ENCODE data around the gene ENOX2. TPM values are rescaled to one million over a fixed set of nuclear protein-coding genes. Genes with fewer than 3 reads are reported as not detected.
A peak's percentile ranks its signal among the peaks of the same experiment; 100 is the strongest.

The ENOX2 gene
- polyA plus RNA-seq, 1 donor from 2014 or later: 19.1 TPM

- Mint-ChIP-seq H3K27me3 (no peaks in the 10 kb centered on the region), H3K9me3 (no peaks in the 10 kb centered on the region), H3K4me1 (peaks cover 2 to 9% (median 3%) of the 10 kb centered on the region in 3 donors), H3K36me3 (no peaks in the 10 kb centered on the region), H3K27ac (no peak overlapping the region), H3K4me3 (no peak overlapping the region)
Measured at GRCh38 chrX:130694983-130695382, 208.0 kb downstream of the ENOX2 start.

GRCh38 chrX:130691576-130691975, 211.4 kb downstream of the ENOX2 start:
- Mint-ChIP-seq H3K36me3 (peaks cover 3% of the 10 kb centered on the region), H3K27me3 (no peaks in the 10 kb centered on the region), H3K9me3 (no peaks in the 10 kb centered on the region), H3K27ac (no peak overlapping the region), H3K4me1 (peaks cover 0 to 2% (median 0%) of the 10 kb centered on the region in 3 donors), H3K4me3 (no peak overlapping the region)

GRCh38 chrX:130688360-130688759, 214.6 kb downstream of the ENOX2 start:
- Mint-ChIP-seq H3K4me3 (no peak overlapping the region), H3K27ac (no peak overlapping the region), H3K36me3 (peaks cover 8% of the 10 kb centered on the region), H3K9me3 (no peaks in the 10 kb centered on the region), H3K4me1 (no peaks in the 10 kb centered on the region), H3K27me3 (no peaks in the 10 kb centered on the region)

- Mint-ChIP-seq H3K27ac (no peak overlapping the region), H3K9me3 (no peaks in the 10 kb centered on the region), H3K36me3 (peaks cover 9% of the 10 kb centered on the region), H3K4me1 (peaks cover 0 to 2% (median 0%) of the 10 kb centered on the region in 3 donors), H3K27me3 (no peaks in the 10 kb centered on the region), H3K4me3 (no peak overlapping the region)
Measured at GRCh38 chrX:130682990-130683389, 220.0 kb downstream of the ENOX2 start.

- Mint-ChIP-seq H3K27me3 (no peaks in the 10 kb centered on the region), H3K9me3 (peaks cover 0 to 2% (median 0%) of the 10 kb centered on the region in 3 donors), H3K36me3 (peaks cover 12% of the 10 kb centered on the region), H3K4me1 (peaks cover 0 to 2% (median 0%) of the 10 kb centered on the region in 3 donors), H3K27ac (no peak overlapping the region), H3K4me3 (no peak overlapping the region)
Measured at GRCh38 chrX:130680164-130681035, 222.6 kb downstream of the ENOX2 start.

GRCh38 chrX:130676861-130677260, 226.1 kb downstream of the ENOX2 start:
- peaks cover 15% of the 10 kb centered on the region for H3K36me3 Mint-ChIP-seq
- peaks cover 5 to 9% (median 5%) of the 10 kb centered on the region in 3 donors for H3K9me3 Mint-ChIP-seq
- peaks cover 0 to 2% (median 0%) of the 10 kb centered on the region in 3 donors for H3K4me1 Mint-ChIP-seq
- H3K4me3 Mint-ChIP-seq: no peak overlapping the region
- no peaks in the 10 kb centered on the region for H3K27me3 Mint-ChIP-seq
- H3K27ac Mint-ChIP-seq: peak overlapping the region in 1 of 3 donors; percentile 46

- Mint-ChIP-seq H3K36me3 (peaks cover 14% of the 10 kb centered on the region), H3K4me1 (no peaks in the 10 kb centered on the region), H3K9me3 (peaks cover 5 to 9% (median 5%) of the 10 kb centered on the region in 3 donors), H3K27ac (no peak overlapping the region), H3K4me3 (no peak overlapping the region), H3K27me3 (no peaks in the 10 kb centered on the region)
Measured at GRCh38 chrX:130672214-130672613, 230.8 kb downstream of the ENOX2 start.

- H3K27me3 Mint-ChIP-seq: no peaks in the 10 kb centered on the region
- no peaks in the 10 kb centered on the region for H3K4me1 Mint-ChIP-seq
- H3K36me3 Mint-ChIP-seq: peaks cover 9% of the 10 kb centered on the region
- no peak overlapping the region for H3K27ac Mint-ChIP-seq
- H3K4me3 Mint-ChIP-seq: no peak overlapping the region
- H3K9me3 Mint-ChIP-seq: peaks cover 4 to 6% (median 5%) of the 10 kb centered on the region in 3 donors
Measured at GRCh38 chrX:130669233-130669632, 233.8 kb downstream of the ENOX2 start.

GRCh38 chrX:130665263-130665662, 237.7 kb downstream of the ENOX2 start:
- Mint-ChIP-seq H3K27me3 (no peaks in the 10 kb centered on the region), H3K4me1 (no peaks in the 10 kb centered on the region), H3K27ac (no peak overlapping the region), H3K36me3 (peaks cover 3% of the 10 kb centered on the region), H3K4me3 (no peak overlapping the region), H3K9me3 (peaks cover 0 to 2% (median 0%) of the 10 kb centered on the region in 3 donors)

- Mint-ChIP-seq H3K36me3 (peaks cover 9% of the 10 kb centered on the region), H3K4me3 (no peak overlapping the region), H3K27ac (no peak overlapping the region), H3K9me3 (no peaks in the 10 kb centered on the region), H3K27me3 (no peaks in the 10 kb centered on the region), H3K4me1 (no peaks in the 10 kb centered on the region)
Measured at GRCh38 chrX:130658310-130658709, 244.7 kb downstream of the ENOX2 start.

- H3K4me3 Mint-ChIP-seq: no peak overlapping the region
- H3K9me3 Mint-ChIP-seq: no peaks in the 10 kb centered on the region
- H3K27ac Mint-ChIP-seq: no peak overlapping the region
- no peaks in the 10 kb centered on the region for H3K27me3 Mint-ChIP-seq
- H3K36me3 Mint-ChIP-seq: peaks cover 9% of the 10 kb centered on the region
- H3K4me1 Mint-ChIP-seq: no peaks in the 10 kb centered on the region
Measured at GRCh38 chrX:130654409-130654950, 248.5 kb downstream of the ENOX2 start.

- H3K9me3 Mint-ChIP-seq: no peaks in the 10 kb centered on the region
- no peak overlapping the region for H3K4me3 Mint-ChIP-seq
- peaks cover 0 to 1% (median 0%) of the 10 kb centered on the region in 3 donors for H3K4me1 Mint-ChIP-seq
- no peaks in the 10 kb centered on the region for H3K27me3 Mint-ChIP-seq
- H3K27ac Mint-ChIP-seq: no peak overlapping the region
- peaks cover 3% of the 10 kb centered on the region for H3K36me3 Mint-ChIP-seq
Measured at GRCh38 chrX:130652824-130653578, 250.0 kb downstream of the ENOX2 start.

GRCh38 chrX:130649738-130650137, 253.3 kb downstream of the ENOX2 start:
- H3K27me3 Mint-ChIP-seq: no peaks in the 10 kb centered on the region
- peaks cover 0 to 1% (median 0%) of the 10 kb centered on the region in 3 donors for H3K4me1 Mint-ChIP-seq
- peaks cover 0 to 2% (median 0%) of the 10 kb centered on the region in 3 donors for H3K9me3 Mint-ChIP-seq
- H3K27ac Mint-ChIP-seq: no peak overlapping the region
- no peak overlapping the region for H3K4me3 Mint-ChIP-seq
- H3K36me3 Mint-ChIP-seq: no peaks in the 10 kb centered on the region

GRCh38 chrX:130647468-130647867, 255.5 kb downstream of the ENOX2 start:
- H3K9me3 Mint-ChIP-seq: peaks cover 0 to 2% (median 1%) of the 10 kb centered on the region in 3 donors
- no peak overlapping the region for H3K4me3 Mint-ChIP-seq
- H3K27me3 Mint-ChIP-seq: no peaks in the 10 kb centered on the region
- peaks cover 4% of the 10 kb centered on the region for H3K36me3 Mint-ChIP-seq
- no peak overlapping the region for H3K27ac Mint-ChIP-seq
- H3K4me1 Mint-ChIP-seq: peaks cover 0 to 1% (median 0%) of the 10 kb centered on the region in 3 donors

GRCh38 chrX:130645955-130646583, 256.9 kb downstream of the ENOX2 start:
- H3K4me3 Mint-ChIP-seq: no peak overlapping the region
- no peak overlapping the region for H3K27ac Mint-ChIP-seq
- H3K4me1 Mint-ChIP-seq: peaks cover 0 to 1% (median 0%) of the 10 kb centered on the region in 3 donors
- H3K27me3 Mint-ChIP-seq: no peaks in the 10 kb centered on the region
- H3K36me3 Mint-ChIP-seq: peaks cover 5% of the 10 kb centered on the region
- H3K9me3 Mint-ChIP-seq: peaks cover 0 to 2% (median 1%) of the 10 kb centered on the region in 3 donors

Data from IgD-negative memory B cell (primary cell).